Panc1 (cell line): ENCODE results near the gene GJD4. TPM values are rescaled to one million over a fixed set of nuclear protein-coding genes. Genes with fewer than 3 reads are reported as not detected.

ENCODE experiments used
- ATAC-seq: fragments of 200-7000 bp; cut with Tn5 transposase; 2 replicates; pipeline ENCODE4 v1.9.1; 2020; ENCODE audit warnings: mild to moderate bottlenecking, moderate library complexity
- BruUV-seq: library from RNA; stranded (reverse); fragments of 400-500 nt; replicated peaks from 2 replicates; lab custom pipeline; 2021; lab: Mats Ljungman, UMichigan
- CTCF ChIA-PET: fragments of 300-600 bp; sonication (Branson Sonifier 250); formaldehyde crosslinking; loops from one replicate; lab custom pipeline; 2022; ENCODE audit warnings: antibody characterized with exemption; lab: Charles Lee
- POLR2A ChIA-PET: fragments of 300-600 bp; sonication (Branson Sonifier 250); formaldehyde crosslinking; loops from one replicate; lab custom pipeline; 2022; ENCODE audit warnings: antibody characterized with exemption; lab: Charles Lee
- DNase-seq: peaks from one replicate; pipeline ENCODE4 v3.0.0-alpha.2; 2010; ENCODE audit warnings: low read depth, low spot score
- H3K27ac ChIP-seq: 2 replicates; pipeline ENCODE4 v1.5.1; 2011; ENCODE audit warnings: mild to moderate bottlenecking, low read length, inconsistent platforms
- H3K27me3 ChIP-seq: fragments of 200-500 bp; sonication (Bioruptor generic); 2 replicates; pipeline ENCODE4 v1.6.0; 2014; ENCODE audit warnings: low read length, inconsistent platforms; ENCODE audit not compliant: control insufficient read depth, insufficient read depth
- H3K36me3 ChIP-seq: fragments of 200-500 bp; sonication (Bioruptor generic); 2 replicates; pipeline ENCODE4 v1.5.1; 2014; ENCODE audit warnings: inconsistent platforms, mild to moderate bottlenecking, low read length, moderate library complexity; ENCODE audit not compliant: control insufficient read depth, insufficient read depth
- H3K4me1 ChIP-seq: 2 replicates; pipeline ENCODE4 v1.5.1; 2011; ENCODE audit warnings: inconsistent platforms, mild to moderate bottlenecking, low read length, moderate library complexity; ENCODE audit not compliant: control insufficient read depth, insufficient read depth
- H3K4me3 ChIP-seq, 2 experiments: 2 replicates each; pipeline ENCODE4 v1.5.1; 2011 to 2012; ENCODE audit warnings: low read depth in 2 of 2, low read length in 2 of 2, mild to moderate bottlenecking in 2 of 2, inconsistent platforms in 1 of 2, moderate library complexity in 1 of 2
- H3K9me3 ChIP-seq: fragments of 200-500 bp; sonication (Bioruptor generic); 2 replicates; pipeline ENCODE4 v1.5.1; 2014; ENCODE audit warnings: low read depth, mild to moderate bottlenecking, inconsistent platforms, low read length, moderate library complexity; ENCODE audit not compliant: control insufficient read depth, insufficient read depth
- CTCF ChIP-seq: fragments of 450-650 bp; IDR thresholded peaks from 2 replicates; pipeline ENCODE4 v1.5.1; 2017; ENCODE audit warnings: mild to moderate bottlenecking
- POLR2AphosphoS5 ChIP-seq: IDR thresholded peaks from 2 replicates; pipeline ENCODE4 v1.6.1; 2012; ENCODE audit warnings: mild to moderate bottlenecking, low read depth, low read length, moderate library complexity
- REST ChIP-seq, 2 experiments: IDR thresholded peaks; 2 replicates each; pipeline ENCODE4 v1.6.1; 2011 to 2012; ENCODE audit warnings: low read depth in 2 of 2, control low read depth in 1 of 2, low read length in 1 of 2, mild to moderate bottlenecking in 1 of 2, moderate library complexity in 1 of 2; ENCODE audit not compliant: insufficient read depth in 1 of 2
- SIN3A ChIP-seq: IDR thresholded peaks from 2 replicates; pipeline ENCODE4 v1.6.1; 2012; ENCODE audit warnings: low read depth, mild to moderate bottlenecking, low read length, moderate library complexity, borderline replicate concordance; ENCODE audit not compliant: insufficient read depth
- TCF7L2 ChIP-seq: IDR thresholded peaks from 2 replicates; pipeline ENCODE4 v1.6.1; 2011; ENCODE audit warnings: mild to moderate bottlenecking, low read depth, low read length, inconsistent platforms
- in situ Hi-C: cut with HindIII; loops from 2 replicates; pipeline ENCODE4 v1.10.0; 2016; ENCODE audit warnings: low sequenced_read_pairs, low pct_unique_long_range_greater_than_20kb
- intact Hi-C: fragments of 100-400 bp; cut with micrococcal nuclease; formaldehyde crosslinking; loops from one replicate; pipeline ENCODE4 v1.10.0; 2022; ENCODE audit not compliant: unreplicated experiment
- total RNA-seq: library from RNA; stranded (reverse); gene quantifications from one replicate; pipeline ENCODE4 v1.2.1, GENCODE V29; 2021; ENCODE audit not compliant: unreplicated experiment

Gene GJD4
- total RNA-seq, 1 experiment from 2014 or later = not detected

- intact Hi-C loops = no loop called here
- H3K27me3 ChIP-seq = no peaks in the 10 kb centered on the region
- in situ Hi-C loops = no loop called here
- BruUV-seq = no TSS peak
- POLR2A ChIA-PET = no interaction called here
- H3K36me3 ChIP-seq = no peaks in the 10 kb centered on the region
- CTCF ChIA-PET = no interaction called here
- H3K4me3 ChIP-seq = no peak overlapping the region
- ATAC-seq = no peak
- DNase-seq = no peak
- no peak overlapping the region for H3K27ac ChIP-seq
- H3K4me1 ChIP-seq = no peaks in the 10 kb centered on the region
- no peak for TF ChIP-seq POLR2AphosphoS5
- H3K9me3 ChIP-seq = no peaks in the 10 kb centered on the region
Measured at GRCh38 chr10:35558276-35558675, 46.9 kb upstream of the GJD4 start.

- DNase-seq (no peak), ATAC-seq (no peak)
- Histone ChIP-seq H3K27ac (no peak overlapping the region), H3K9me3 (no peaks in the 10 kb centered on the region), H3K36me3 (no peaks in the 10 kb centered on the region), H3K4me3 (no peak overlapping the region), H3K27me3 (no peaks in the 10 kb centered on the region), H3K4me1 (no peaks in the 10 kb centered on the region)
- TF ChIP-seq REST (IDR thresholded peaks at IDR 0.05; ENCODE audit: insufficient read depth in 1 of 2, low read depth in 2 of 2, low read length in 1 of 2) (no peak), SIN3A (no peak), TCF7L2 (no peak), POLR2AphosphoS5 (no peak), CTCF (no peak)
- POLR2A ChIA-PET = no interaction called here
- BruUV-seq = no TSS peak
- intact Hi-C loops (no loop called here), in situ Hi-C loops (no loop called here)
- CTCF ChIA-PET = interaction anchor here (0.6 kb wide), 1 partner anchor 140 kb away, joined by 6 read pairs; no protein-coding TSS in a partner anchor
Measured at GRCh38 chr10:35559416-35559815, 45.7 kb upstream of the GJD4 start.

GRCh38 chr10:35561715-35562114, 43.4 kb upstream of the GJD4 start:
- Histone ChIP-seq H3K36me3 (no peaks in the 10 kb centered on the region), H3K4me3 (no peak overlapping the region), H3K4me1 (no peaks in the 10 kb centered on the region), H3K27me3 (no peaks in the 10 kb centered on the region), H3K9me3 (no peaks in the 10 kb centered on the region), H3K27ac (no peak overlapping the region)
- no peak for ATAC-seq
- in situ Hi-C loops = no loop called here
- ChIA-PET CTCF (interaction anchor here (1.3 kb wide), 1 partner anchor 15 kb away, joined by 4 read pairs; no protein-coding TSS in a partner anchor), POLR2A (no interaction called here)
- no TSS peak for BruUV-seq
- DNase-seq = no peak
- TF ChIP-seq POLR2AphosphoS5 (no peak), CTCF (no peak), REST (IDR thresholded peaks at IDR 0.05; ENCODE audit: insufficient read depth in 1 of 2, low read depth in 2 of 2, low read length in 1 of 2) (no peak)
- intact Hi-C loops = no loop called here
